ENCODE data around the gene TMEM45B.

GRCh38 chr11:129842138-129842537, 26.5 kb downstream of the TMEM45B start:
- no peak for TF ChIP-seq SIN3A (IDR thresholded peaks at IDR 0.05; ENCODE audit: borderline replicate concordance, low read depth, low read length)
- TF ChIP-seq JUND (IDR thresholded peaks at IDR 0.05) = no peak
- no peak for TF ChIP-seq CTCF (IDR thresholded peaks at IDR 0.05)
- TF ChIP-seq GATA2 (CRISPR knock-in tag; IDR thresholded peaks at IDR 0.05) = no peak
- no peak for TF ChIP-seq POLR2AphosphoS5 (IDR thresholded peaks at IDR 0.05; ENCODE audit: low read depth, low read length)
- TF ChIP-seq MEF2A (IDR thresholded peaks at IDR 0.05; ENCODE audit: borderline replicate concordance, low read depth) = no peak
- TF ChIP-seq REST (IDR thresholded peaks at IDR 0.05; ENCODE audit: low read depth, low read length) = no peak
- TF ChIP-seq PBX3 (IDR thresholded peaks at IDR 0.05) = no peak
- TF ChIP-seq FOXJ3 (CRISPR knock-in tag; IDR thresholded peaks at IDR 0.05) = no peak
- no peak for TF ChIP-seq MAX (IDR thresholded peaks at IDR 0.05; ENCODE audit: low read depth)
- TF ChIP-seq RCOR1 (IDR thresholded peaks at IDR 0.05; ENCODE audit: low read length) = no peak
- no peak for TF ChIP-seq RXRA (IDR thresholded peaks at IDR 0.05; ENCODE audit: borderline replicate concordance, low read depth)
- no peak for TF ChIP-seq EZH2phosphoT487 (IDR thresholded peaks at IDR 0.05; ENCODE audit: borderline replicate concordance, low read depth)
